ENCODE data around the gene HAPLN1. TPM values are rescaled to one million over a fixed set of nuclear protein-coding genes. Genes with fewer than 3 reads are reported as not detected.

The HAPLN1 gene
- total and polyA plus RNA-seq, 2 of the 8 experiments (the other 6 are each of a cell fraction or from before 2014, with no cell fraction given), result 0.56 to 2.1 TPM

- no peak for FAIRE-seq
- CTCF ChIA-PET (ENCODE audit: partially characterized antibody), result interaction anchor here (1.3 kb wide), 1 partner anchor 25 kb away, joined by 6 read pairs; no protein-coding TSS in a partner anchor
- H3K56ac ChIP-seq (replicated peaks; ENCODE audit: insufficient read length, low read depth, low read length), result no peak overlapping the region
These were observed 87.8 kb downstream of the HAPLN1 start for GRCh38 chr5:83632874-83633273.

More at GRCh38 chr5:83632874-83633273, 87.8 kb downstream of the HAPLN1 start:
- H2BK20ac ChIP-seq (ENCODE audit: low read length), result no peak overlapping the region
- no peak overlapping the region for H3K14ac ChIP-seq (ENCODE audit: insufficient read length)
- no peak overlapping the region for H3K27ac ChIP-seq (ENCODE audit: low read depth, low read length)
- TF ChIP-seq SIX5 (IDR thresholded peaks at IDR 0.05; ENCODE audit: low read depth, low read length) (no peak), POU5F1 (IDR thresholded peaks at IDR 0.05; ENCODE audit: low read depth, low read length) (no peak), FOSL1 (IDR thresholded peaks at IDR 0.05; ENCODE audit: insufficient read depth, low read depth, low read length) (no peak), GTF2F1 (IDR thresholded peaks at IDR 0.05; ENCODE audit: borderline replicate concordance, low read depth, low read length) (no peak), CEBPB (IDR thresholded peaks at IDR 0.05; ENCODE audit: low read depth, low read length) (no peak), JUN (IDR thresholded peaks at IDR 0.05; ENCODE audit: low read depth, low read length) (no peak), RFX5 (IDR thresholded peaks at IDR 0.05; ENCODE audit: borderline replicate concordance, low read depth, low read length) (no peak), CBX5 (IDR thresholded peaks at IDR 0.05; ENCODE audit: low read depth, low read length) (no peak), YY1 (IDR thresholded peaks at IDR 0.05; ENCODE audit: low read depth, low read length) (no peak)
- H4K8ac ChIP-seq (ENCODE audit: extremely low read depth, insufficient read depth, low read length), result no peak overlapping the region
- H2BK5ac ChIP-seq (ENCODE audit: low read depth, low read length), result no peak overlapping the region
- H2AK5ac ChIP-seq (ENCODE audit: low read depth, low read length), result no peak overlapping the region
- no peaks in the 10 kb centered on the region for H3K79me2 ChIP-seq (ENCODE audit: control insufficient read depth in 1 of 2, insufficient read depth in 2 of 2, low read length in 2 of 2)
- DNase-seq (ENCODE audit: low read depth in 1 of 2, low spot score in 2 of 2), result no peak
- no peak overlapping the region for H3K18ac ChIP-seq (ENCODE audit: extremely low read depth, low read length)
- no peaks in the 10 kb centered on the region for H3K36me3 ChIP-seq (ENCODE audit: control insufficient read depth in 2 of 4, insufficient read depth in 4 of 4, low read length in 3 of 4)
- 0 out of 2 replicates have a peak overlapping the region, but pooled peaks have one; percentile 34 for H2AFZ ChIP-seq (ENCODE audit: low read length)
- H2BK15ac ChIP-seq (ENCODE audit: low read length), result no peak overlapping the region
- H3K27me3 ChIP-seq (replicated peaks in 1 of 4; ENCODE audit: control insufficient read depth in 3 of 4, extremely low read depth in 1 of 4, insufficient read depth in 3 of 4, low read length in 3 of 4), result no peaks in the 10 kb centered on the region
- no peak overlapping the region for H3K23ac ChIP-seq (ENCODE audit: insufficient read length)
- H3K9me3 ChIP-seq (ENCODE audit: insufficient read depth in 2 of 2, low read depth in 1 of 2, low read length in 1 of 2), result no peaks in the 10 kb centered on the region
- no peak overlapping the region for H3K4ac ChIP-seq (replicated peaks; ENCODE audit: insufficient read length, low read depth, low read length)
- H3K4me2 ChIP-seq (ENCODE audit: insufficient read depth in 1 of 2, low read depth in 2 of 2, low read length in 2 of 2), result no peak overlapping the region
- POLR2A ChIA-PET (ENCODE audit: partially characterized antibody), result no interaction called here
- WGBS, 2 experiments (ENCODE audit: extremely low coverage in 1 of 2, insufficient coverage in 1 of 2, insufficient read length in 1 of 2, insufficient replicate concordance in 2 of 2, low coverage in 1 of 2, low lambda C conversion rate in 2 of 2, missing lambda C conversion rate in 1 of 2), result 94% methylated on average over 4 of the region's 4 CpGs; no CpG with 5 or more reads in 1 of the 2 experiments
- no peak overlapping the region for H3K9ac ChIP-seq (replicated peaks in 1 of 4; ENCODE audit: extremely low read depth in 1 of 4, low read depth in 3 of 4, low read length in 3 of 4)
- H3K4me1 ChIP-seq (replicated peaks in 1 of 4; ENCODE audit: control insufficient read depth in 3 of 4, insufficient read depth in 4 of 4, low read length in 3 of 4), result peaks cover 0 to 4% (median 0%) of the 10 kb centered on the region in 4 experiments; a peak in 1 of 7 replicates
- no peak overlapping the region for H4K91ac ChIP-seq (replicated peaks; ENCODE audit: insufficient read length, low read length)
- H3K23me2 ChIP-seq (ENCODE audit: low read depth, low read length), result no peaks in the 10 kb centered on the region
- no peak overlapping the region for H2BK12ac ChIP-seq (ENCODE audit: low read depth, low read length)
- no peak overlapping the region for H2BK120ac ChIP-seq (replicated peaks; ENCODE audit: low read depth, low read length)
- no peaks in the 10 kb centered on the region for H3K79me1 ChIP-seq (ENCODE audit: low read depth, low read length)
- H4K5ac ChIP-seq (ENCODE audit: insufficient read length, low read depth, low read length), result no peak overlapping the region
- no peaks in the 10 kb centered on the region for H4K20me1 ChIP-seq (replicated peaks in 1 of 2; ENCODE audit: control insufficient read depth in 1 of 2, insufficient read depth in 2 of 2, low read length in 2 of 2)
- no peak overlapping the region for H3K4me3 ChIP-seq (ENCODE audit: extremely low read depth in 1 of 4, insufficient read depth in 2 of 4, low read depth in 3 of 4, low read length in 4 of 4)
